GM23338 (cell line): ENCODE results near the gene FOXQ1. TPM values are rescaled to one million over a fixed set of nuclear protein-coding genes. Genes with fewer than 3 reads are reported as not detected.
A peak's percentile ranks its signal among the peaks of the same experiment; 100 is the strongest.

ENCODE experiments used
- ATAC-seq: fragments of 200-7000 bp; cut with Tn5 transposase; 3 replicates; pipeline ENCODE4 v1.9.1; 2020
- DNase-seq: peaks from one replicate; pipeline ENCODE4 v3.0.0-alpha.2; 2015; ENCODE audit warnings: low spot score
- H2AFZ ChIP-seq: fragments of 200-600 bp; sonication (generic); 2 replicates; pipeline ENCODE4 v1.8.0; 2016; ENCODE audit warnings: antibody characterized with exemption, mild to moderate bottlenecking, moderate library complexity
- H3F3A ChIP-seq: fragments of 200-600 bp; sonication (generic); replicated peaks from 2 replicates; pipeline ENCODE4 v1.8.0; 2017; ENCODE audit warnings: antibody characterized with exemption, mixed run types, low read depth
- H3K27ac ChIP-seq: fragments of 200-600 bp; sonication (generic); 2 replicates; pipeline ENCODE4 v1.6.1; 2016; ENCODE audit warnings: low read depth
- H3K27me3 ChIP-seq: fragments of 200-600 bp; sonication (generic); 2 replicates; pipeline ENCODE4 v1.8.0; 2016; ENCODE audit warnings: mild to moderate bottlenecking, mixed run types, moderate library complexity; ENCODE audit not compliant: insufficient read depth
- H3K36me3 ChIP-seq: fragments of 200-600 bp; sonication (generic); 2 replicates; pipeline ENCODE4 v1.8.0; 2016; ENCODE audit warnings: mild to moderate bottlenecking; ENCODE audit not compliant: insufficient read depth
- H3K4me1 ChIP-seq: fragments of 200-600 bp; sonication (generic); 2 replicates; pipeline ENCODE4 v1.8.0; 2016; ENCODE audit warnings: mild to moderate bottlenecking, moderate library complexity; ENCODE audit not compliant: insufficient read depth
- H3K4me2 ChIP-seq: fragments of 200-600 bp; sonication (generic); 2 replicates; pipeline ENCODE4 v1.7.1; 2017; ENCODE audit warnings: mixed run types
- H3K4me3 ChIP-seq: fragments of 200-600 bp; sonication (generic); 2 replicates; pipeline ENCODE4 v1.6.1; 2016; ENCODE audit warnings: mixed run types
- H3K79me2 ChIP-seq: fragments of 200-600 bp; sonication (generic); replicated peaks from 2 replicates; pipeline ENCODE4 v1.8.0; 2017; ENCODE audit warnings: mild to moderate bottlenecking; ENCODE audit not compliant: insufficient read depth
- H3K9me2 ChIP-seq: fragments of 200-600 bp; sonication (generic); 2 replicates; pipeline ENCODE4 v1.8.0; 2017; ENCODE audit not compliant: insufficient read depth
- H4K20me1 ChIP-seq: fragments of 200-600 bp; sonication (generic); replicated peaks from 2 replicates; pipeline ENCODE4 v1.8.0; 2017; ENCODE audit warnings: mild to moderate bottlenecking; ENCODE audit not compliant: insufficient read depth
- H3K27ac Mint-ChIP-seq: 2 replicates; pipeline ENCODE4 v1.8.0; 2020; ENCODE audit warnings: inconsistent platforms, mild to moderate bottlenecking, moderate library complexity, mixed read lengths
- H3K27me3 Mint-ChIP-seq: 3 replicates; pipeline ENCODE4 v1.8.0; 2022; ENCODE audit warnings: low read depth, mild to moderate bottlenecking, moderate library complexity, mixed read lengths, inconsistent platforms; ENCODE audit not compliant: insufficient read depth, poor library complexity
- H3K36me3 Mint-ChIP-seq: 3 replicates; pipeline ENCODE4 v1.8.0; 2021; ENCODE audit warnings: low read depth, mild to moderate bottlenecking, inconsistent platforms, moderate library complexity, mixed read lengths
- H3K4me1 Mint-ChIP-seq: 3 replicates; pipeline ENCODE4 v1.8.0; 2020; ENCODE audit warnings: mild to moderate bottlenecking, inconsistent platforms, mixed read lengths
- H3K4me3 Mint-ChIP-seq: 3 replicates; pipeline ENCODE4 v1.8.0; 2021; ENCODE audit warnings: moderate library complexity, mild to moderate bottlenecking, inconsistent platforms, mixed read lengths
- H3K9me3 Mint-ChIP-seq: 3 replicates; pipeline ENCODE4 v1.8.0; 2020; ENCODE audit warnings: moderate library complexity, mild to moderate bottlenecking, inconsistent platforms, mixed read lengths
- CREB1 ChIP-seq: fragments of 250-450 bp; sonication (Bioruptor Pico); IDR thresholded peaks from 2 replicates; pipeline ENCODE4 v1.5.0; 2020; ENCODE audit warnings: low read depth, mild to moderate bottlenecking, moderate library complexity
- CTCF ChIP-seq, 2 experiments: fragments of 200-600 bp in 1 of 2; sonication (generic) in 1 of 2; conservative IDR thresholded peaks; 2 replicates each; pipeline versions ENCODE4 v1.5.1 to v1.6.1; 2016 to 2017; ENCODE audit warnings: antibody characterized with exemption in 2 of 2, low read depth in 2 of 2, mild to moderate bottlenecking in 2 of 2, moderate library complexity in 1 of 2
- EZH2 ChIP-seq: fragments of 200-600 bp; sonication (generic); IDR thresholded peaks from one replicate; pipeline ENCODE4 v1.8.0; 2017; ENCODE audit warnings: antibody characterized with exemption, mild to moderate bottlenecking, low read depth; ENCODE audit not compliant: unreplicated experiment
- EZH2phosphoT487 ChIP-seq: fragments of 200-600 bp; sonication (generic); IDR thresholded peaks from one replicate; pipeline ENCODE4 v1.8.1; 2018; ENCODE audit warnings: antibody characterized with exemption; ENCODE audit not compliant: unreplicated experiment
- NANOG ChIP-seq: IDR thresholded peaks from 2 replicates; pipeline ENCODE4 v1.6.1; 2016; ENCODE audit warnings: antibody characterized with exemption, borderline replicate concordance
- POLR2AphosphoS5 ChIP-seq: IDR thresholded peaks from 2 replicates; pipeline ENCODE4 v1.6.1; 2016; ENCODE audit warnings: antibody characterized with exemption, low read depth
- STAT1 ChIP-seq: IDR thresholded peaks from one replicate; pipeline ENCODE4 v1.6.1; 2016; ENCODE audit warnings: antibody characterized with exemption; ENCODE audit not compliant: unreplicated experiment
- ZNF462 ChIP-seq: fragments of 250-450 bp; sonication (Bioruptor Pico); IDR thresholded peaks from 2 replicates; pipeline ENCODE4 v1.5.0; 2020; ENCODE audit warnings: mild to moderate bottlenecking, moderate library complexity
- polyA plus RNA-seq: library from polyadenylated mRNA; unstranded; fragments of >200 nt; fragmentation: Nextera tagmentation; extraction: Ambion mirVana; gene quantifications from 2 replicates; pipeline ENCODE4 v1.2.1, GENCODE V29; 2016
- total RNA-seq: library from RNA; depleted of rRNA; stranded (reverse); fragments of >200 nt; shearing (Covaris generic); gene quantifications from 2 replicates; pipeline ENCODE4 v1.2.3, GENCODE V29; 2014
- TF ChIP-seq, protein P1 (sequence below): IDR thresholded peaks from 2 replicates; pipeline ENCODE4 v1.6.1; 2016; ENCODE audit warnings: antibody characterized with exemption

Gene FOXQ1
- total and polyA plus RNA-seq, 2 experiments from 2014 or later = not detected

GRCh38 chr6:1336246-1336843, 24.4 kb downstream of the FOXQ1 start:
- no peaks in the 10 kb centered on the region for H4K20me1 ChIP-seq
- 0 out of 2 replicates have a peak, but pooled peaks cover 2% of the 10 kb centered on the region for H3K9me2 ChIP-seq
- H3K4me3 Mint-ChIP-seq = no peak overlapping the region
- H3K4me1 ChIP-seq = peaks cover 24% of the 10 kb centered on the region
- H3K79me2 ChIP-seq = no peaks in the 10 kb centered on the region
- no peaks in the 10 kb centered on the region; the same call in 2 of the 3 replicates for H3K9me3 Mint-ChIP-seq
- H3K27me3 ChIP-seq = no peaks in the 10 kb centered on the region
- no peak overlapping the region for H3K4me3 ChIP-seq
- DNase-seq (peak; percentile 66), ATAC-seq (peak; percentile 97)
- no peak overlapping the region for H3K27ac Mint-ChIP-seq
- peaks cover 10% of the 10 kb centered on the region for H3K27me3 Mint-ChIP-seq
- no peaks in the 10 kb centered on the region for H3K36me3 Mint-ChIP-seq
- H2AFZ ChIP-seq = peak overlapping the region; percentile 97; the same call in 1 of the 2 replicates
- no peaks in the 10 kb centered on the region for H3K36me3 ChIP-seq
- H3K4me2 ChIP-seq = peak overlapping the region; percentile 59; the same call in 1 of the 2 replicates
- TF ChIP-seq NANOG (no peak), POLR2AphosphoS5 (no peak), CTCF (conservative IDR thresholded peaks at IDR 0.05; ENCODE audit: low read depth in 2 of 2) (peak; percentile 68 to 84), EZH2phosphoT487 (no peak), STAT1 (no peak), CREB1 (no peak)
- no peak overlapping the region for H3K27ac ChIP-seq
- peaks cover 4% of the 10 kb centered on the region; the same call in 1 of the 2 replicates for H3F3A ChIP-seq
- peaks cover 22% of the 10 kb centered on the region for H3K4me1 Mint-ChIP-seq

- no peaks in the 10 kb centered on the region for H3K36me3 ChIP-seq
- no peaks in the 10 kb centered on the region for H3K27me3 ChIP-seq
- H3K9me2 ChIP-seq = no peaks in the 10 kb centered on the region
- DNase-seq (no peak), ATAC-seq (no peak)
- Mint-ChIP-seq H3K9me3 (no peaks in the 10 kb centered on the region), H3K4me3 (no peak overlapping the region), H3K27ac (no peak overlapping the region), H3K36me3 (no peaks in the 10 kb centered on the region), H3K27me3 (peaks cover 9% of the 10 kb centered on the region), H3K4me1 (peaks cover 22% of the 10 kb centered on the region)
- H3K27ac ChIP-seq = no peak overlapping the region
- H4K20me1 ChIP-seq = no peaks in the 10 kb centered on the region
- H3K4me3 ChIP-seq = no peak overlapping the region
- no peak overlapping the region for H2AFZ ChIP-seq
- H3F3A ChIP-seq = peaks cover 4% of the 10 kb centered on the region; the same call in 1 of the 2 replicates
- no peaks in the 10 kb centered on the region for H3K79me2 ChIP-seq
- H3K4me1 ChIP-seq = peaks cover 24% of the 10 kb centered on the region
- no peak overlapping the region for H3K4me2 ChIP-seq
- TF ChIP-seq NANOG (no peak), ZNF462 (CRISPR knock-in tag) (no peak), CREB1 (no peak), EZH2 (no peak), POLR2AphosphoS5 (no peak)
- TF ChIP-seq, protein P1, sequence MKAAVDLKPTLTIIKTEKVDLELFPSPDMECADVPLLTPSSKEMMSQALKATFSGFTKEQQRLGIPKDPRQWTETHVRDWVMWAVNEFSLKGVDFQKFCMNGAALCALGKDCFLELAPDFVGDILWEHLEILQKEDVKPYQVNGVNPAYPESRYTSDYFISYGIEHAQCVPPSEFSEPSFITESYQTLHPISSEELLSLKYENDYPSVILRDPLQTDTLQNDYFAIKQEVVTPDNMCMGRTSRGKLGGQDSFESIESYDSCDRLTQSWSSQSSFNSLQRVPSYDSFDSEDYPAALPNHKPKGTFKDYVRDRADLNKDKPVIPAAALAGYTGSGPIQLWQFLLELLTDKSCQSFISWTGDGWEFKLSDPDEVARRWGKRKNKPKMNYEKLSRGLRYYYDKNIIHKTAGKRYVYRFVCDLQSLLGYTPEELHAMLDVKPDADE = no peak
Measured at GRCh38 chr6:1337791-1338190, 25.9 kb downstream of the FOXQ1 start.
